KOPT-K1 (cell line): ENCODE results near the gene CNOT11.
"Not testable (repeated sequence)": the region's sequence is repeated elsewhere in the genome, so short reads cannot be mapped to it uniquely, and the experiment has no call there.

Experiments used
- H3K27ac ChIP-seq: fragments of 200-600 bp; sonication (generic); 2 replicates; pipeline ENCODE4 v1.5.1; 2016; ENCODE audit warnings: antibody characterized with exemption, mild to moderate bottlenecking, low read depth, low read length; ENCODE audit not compliant: poor library complexity, severe bottlenecking
- H3K36me3 ChIP-seq: fragments of 200-600 bp; sonication (generic); 2 replicates; pipeline ENCODE4 v1.5.1; 2017; ENCODE audit warnings: antibody characterized with exemption, mild to moderate bottlenecking, low read length, moderate library complexity; ENCODE audit not compliant: insufficient read depth
- H3K9me3 ChIP-seq: fragments of 200-600 bp; sonication (generic); 2 replicates; pipeline ENCODE4 v1.5.1; 2017; ENCODE audit warnings: antibody characterized with exemption, low read length, mild to moderate bottlenecking; ENCODE audit not compliant: insufficient read depth, poor library complexity, severe bottlenecking

CNOT11 gene

GRCh38 chr2:101252408-101253012, at the start of gene CNOT11:
Gene CNOT11, plus strand, starts transcription at chr2:101252886. Its CDS starts 79 bp downstream, at chr2:101252965.
- peaks cover 23% of the 10 kb centered on the region for H3K36me3 ChIP-seq
- peak within 1 kb of the TSS; percentile 89 for H3K27ac ChIP-seq
- no peaks in the 10 kb centered on the region for H3K9me3 ChIP-seq

- no peaks in the 10 kb centered on the region for H3K9me3 ChIP-seq
- no peaks in the 10 kb centered on the region for H3K36me3 ChIP-seq
- no peak overlapping the region for H3K27ac ChIP-seq
These were observed 48.1 kb upstream of the CNOT11 start for GRCh38 chr2:101204400-101205115.

- Histone ChIP-seq H3K27ac (peak overlapping the region; percentile 40), H3K36me3 (no peaks in the 10 kb centered on the region), H3K9me3 (peaks cover 9% of the 10 kb centered on the region)
These were observed 46.9 kb upstream of the CNOT11 start for GRCh38 chr2:101205521-101206479.

- H3K9me3 ChIP-seq = peaks cover 16% of the 10 kb centered on the region
- no peaks in the 10 kb centered on the region for H3K36me3 ChIP-seq
- no peak overlapping the region for H3K27ac ChIP-seq
These were observed 43.9 kb upstream of the CNOT11 start for GRCh38 chr2:101208830-101209229.

- H3K9me3 ChIP-seq = peaks cover 23% of the 10 kb centered on the region
- H3K27ac ChIP-seq = no peak overlapping the region
These were observed 33.4 kb upstream of the CNOT11 start for GRCh38 chr2:101219246-101219645.

GRCh38 chr2:101220091-101220490, 32.6 kb upstream of the CNOT11 start:
- not testable (repeated sequence) for H3K36me3 ChIP-seq, H3K27ac ChIP-seq
- peaks cover 31% of the 10 kb centered on the region for H3K9me3 ChIP-seq

More at GRCh38 chr2:101219246-101219645, 33.4 kb upstream of the CNOT11 start:
- H3K36me3 ChIP-seq = no peaks in the 10 kb centered on the region

GRCh38 chr2:101223814-101224231, 28.9 kb upstream of the CNOT11 start:
- H3K36me3 ChIP-seq = no peaks in the 10 kb centered on the region
- peaks cover 43% of the 10 kb centered on the region for H3K9me3 ChIP-seq
- peak overlapping the region; percentile 83 for H3K27ac ChIP-seq

GRCh38 chr2:101230541-101231001, 22.1 kb upstream of the CNOT11 start:
- H3K9me3 ChIP-seq = peaks cover 16% of the 10 kb centered on the region
- no peak overlapping the region for H3K27ac ChIP-seq
- no peaks in the 10 kb centered on the region for H3K36me3 ChIP-seq

GRCh38 chr2:101231240-101231639, 21.4 kb upstream of the CNOT11 start:
- Histone ChIP-seq H3K27ac (no peak overlapping the region), H3K9me3 (peaks cover 21% of the 10 kb centered on the region), H3K36me3 (no peaks in the 10 kb centered on the region)

GRCh38 chr2:101231937-101232730, 20.6 kb upstream of the CNOT11 start:
- peaks cover 18% of the 10 kb centered on the region for H3K9me3 ChIP-seq
- H3K27ac ChIP-seq = no peak overlapping the region

GRCh38 chr2:101232770-101233169, 19.9 kb upstream of the CNOT11 start:
- Histone ChIP-seq H3K27ac (no peak overlapping the region), H3K36me3 (no peaks in the 10 kb centered on the region), H3K9me3 (peaks cover 18% of the 10 kb centered on the region)

More at GRCh38 chr2:101231937-101232730, 20.6 kb upstream of the CNOT11 start:
- H3K36me3 ChIP-seq = no peaks in the 10 kb centered on the region

GRCh38 chr2:101234169-101234938, 18.3 kb upstream of the CNOT11 start:
- no peak overlapping the region for H3K27ac ChIP-seq
- H3K36me3 ChIP-seq = no peaks in the 10 kb centered on the region
- peaks cover 18% of the 10 kb centered on the region for H3K9me3 ChIP-seq

GRCh38 chr2:101235956-101236355, 16.7 kb upstream of the CNOT11 start:
- not testable (repeated sequence) for H3K36me3 ChIP-seq, H3K27ac ChIP-seq
- peaks cover 18% of the 10 kb centered on the region for H3K9me3 ChIP-seq

- not testable (repeated sequence) for H3K36me3 ChIP-seq
- peaks cover 18% of the 10 kb centered on the region for H3K9me3 ChIP-seq
These were observed 14.7 kb upstream of the CNOT11 start for GRCh38 chr2:101237944-101238343.

More at GRCh38 chr2:101237944-101238343, 14.7 kb upstream of the CNOT11 start:
- H3K27ac ChIP-seq = not testable (repeated sequence)
